Gastroesophageal sphincter (tissue), 4 donors: Measurements from ENCODE around the gene RBBP7. TPM values are rescaled to one million over a fixed set of nuclear protein-coding genes. Genes with fewer than 3 reads are reported as not detected.
A peak's percentile ranks its signal among the peaks of the same experiment; 100 is the strongest.

Source experiments
- ATAC-seq: fragments of 150-250 bp; one replicate; pipeline ENCODE4 v1.9.1; 2016; ENCODE audit warnings: mild to moderate bottlenecking, moderate library complexity
- H3K27ac ChIP-seq, 4 donors: fragments of 200-600 bp; sonication (generic) in 3 of 4; 1 replicate in 3 of 4; 2 replicates in 1 of 4; pipeline ENCODE4 v1.5.1; 2016 to 2019
- H3K27me3 ChIP-seq: fragments of 200-600 bp; sonication (generic); one replicate; pipeline ENCODE4 v1.5.1; 2019
- H3K36me3 ChIP-seq, 2 donors: fragments of 200-600 bp; sonication (generic); one replicate each; pipeline ENCODE4 v1.5.1; 2019; ENCODE audit warnings: control low read depth in 1 of 2
- H3K4me1 ChIP-seq, 3 donors: fragments of 200-600 bp; sonication (generic); 1 replicate in 2 of 3; 2 replicates in 1 of 3; pipeline ENCODE4 v1.5.1; 2016 to 2019; ENCODE audit warnings: control low read depth in 2 of 3
- H3K4me3 ChIP-seq, 2 donors: fragments of 200-600 bp; sonication (generic); one replicate each; pipeline ENCODE4 v1.5.1; 2019; ENCODE audit warnings: mild to moderate bottlenecking in 1 of 2, moderate library complexity in 1 of 2
- H3K9me3 ChIP-seq, 3 donors: fragments of 200-600 bp; sonication (generic); one replicate each; pipeline ENCODE4 v1.5.1; 2017 to 2019; ENCODE audit warnings: control low read depth in 2 of 3
- CTCF ChIP-seq, 4 experiments: fragments of 200-600 bp in 2 of 4; fragments of 450-650 bp in 2 of 4; sonication (generic) in 1 of 4; IDR thresholded peaks; one replicate each; pipeline ENCODE4 v1.5.1; 2017 to 2019; ENCODE audit warnings: antibody characterized with exemption in 4 of 4, mild to moderate bottlenecking in 2 of 4, moderate library complexity in 2 of 4
- EP300 ChIP-seq: sonication (generic); formaldehyde crosslinking; IDR thresholded peaks from one replicate; pipeline ENCODE4 v1.6.1; 2017; ENCODE audit warnings: antibody characterized with exemption, mild to moderate bottlenecking
- POLR2A ChIP-seq, 2 donors: fragments of 450-650 bp; IDR thresholded peaks; one replicate each; pipeline ENCODE4 v1.6.1; 2017; ENCODE audit warnings: antibody characterized with exemption in 2 of 2, mild to moderate bottlenecking in 2 of 2, moderate library complexity in 1 of 2
- POLR2AphosphoS5 ChIP-seq: sonication (generic); formaldehyde crosslinking; IDR thresholded peaks from one replicate; pipeline ENCODE4 v1.6.1; 2017; ENCODE audit warnings: antibody characterized with exemption
- WGBS, 2 donors: methylation state at CpG; one replicate each; pipeline ENCODE4 v1.1.5; 2018; ENCODE audit warnings: low coverage in 1 of 2; 5-methylcytosine and 5-hydroxymethylcytosine counted together
- total RNA-seq, 4 donors: library from RNA; depleted of rRNA; stranded (reverse); fragments of >200 nt; gene quantifications; one replicate each; pipeline ENCODE4 v1.1.0, GENCODE V29; 2016

The RBBP7 gene
- total RNA-seq, 4 donors from 2014 or later: 112 to 233 (median 119) TPM

DNA sequence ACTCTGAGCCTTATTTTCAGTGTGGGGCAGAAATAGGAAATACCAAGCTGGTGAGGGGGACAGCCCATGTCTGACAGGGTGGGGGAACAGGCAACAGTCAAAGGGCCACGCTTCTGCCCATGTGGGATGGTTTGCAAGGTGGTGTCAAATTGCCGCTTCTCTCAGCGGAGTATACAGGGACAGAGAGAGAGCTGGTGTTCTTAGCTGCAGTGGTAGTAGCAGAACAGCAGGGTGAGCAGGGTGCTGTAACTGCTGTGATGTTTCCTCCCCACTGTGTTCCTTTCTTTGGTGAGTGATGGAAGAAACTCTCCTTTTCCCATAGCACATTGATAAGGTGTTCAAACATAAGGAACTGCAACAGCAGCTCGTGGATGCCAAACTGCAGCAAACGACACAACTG lies 37.9 kb downstream of the RBBP7 start:
- no peaks in the 10 kb centered on the region for H3K27me3 ChIP-seq
- WGBS, 2 donors: 14 to 87% methylated on average over 2 to 3 of the region's 5 CpGs
- H3K4me1 ChIP-seq: peaks cover 0 to 16% (median 3%) of the 10 kb centered on the region in 3 donors
- peaks cover 0 to 50% of the 10 kb centered on the region in 2 donors for H3K36me3 ChIP-seq
- H3K4me3 ChIP-seq: no peak overlapping the region
- ATAC-seq: no peak
- H3K27ac ChIP-seq: no peak overlapping the region
- no peak for TF ChIP-seq POLR2AphosphoS5
- TF ChIP-seq POLR2A (IDR thresholded peaks at IDR 0.05): no peak
- H3K9me3 ChIP-seq: no peaks in the 10 kb centered on the region

DNA sequence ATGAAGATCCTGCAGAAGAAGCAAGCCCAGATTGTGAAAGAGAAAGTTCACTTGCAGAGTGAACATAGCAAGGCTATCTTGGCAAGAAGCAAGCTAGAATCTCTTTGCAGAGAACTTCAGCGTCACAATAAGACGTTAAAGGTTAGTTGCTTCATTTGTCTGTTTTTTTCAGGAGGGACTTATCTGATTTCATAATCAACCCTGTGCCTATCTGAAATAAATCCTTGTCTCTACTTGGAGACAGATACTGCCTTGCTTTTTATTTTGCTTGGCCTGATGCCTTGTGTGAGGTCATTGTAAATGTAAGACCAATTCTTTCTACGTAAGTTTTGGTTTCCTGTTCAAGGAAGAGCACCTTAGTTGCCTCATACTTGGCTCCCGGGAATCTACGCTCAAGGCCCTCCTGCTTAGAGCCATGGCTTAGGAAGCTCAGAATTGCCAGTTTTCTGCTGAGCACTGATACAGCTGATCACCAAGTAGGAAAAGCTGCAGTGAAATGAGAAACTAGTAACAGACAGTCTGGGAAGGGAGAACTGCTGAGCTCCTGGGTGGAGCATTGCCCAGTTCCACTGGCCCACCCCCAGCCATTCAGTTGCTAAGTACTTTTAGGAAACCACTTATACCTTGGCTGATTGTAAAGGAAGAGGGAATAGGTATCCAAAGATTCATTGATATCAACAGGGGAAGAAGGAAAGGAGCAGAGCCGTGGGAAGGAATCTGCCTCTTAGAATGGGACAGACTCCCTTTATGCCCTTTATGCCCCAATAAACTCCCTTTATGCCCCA lies 41.8 kb downstream of the RBBP7 start:
- H3K27me3 ChIP-seq: no peaks in the 10 kb centered on the region
- 21 to 53% methylated on average over 3 of the region's 6 CpGs for WGBS, 2 donors
- H3K27ac ChIP-seq: peak overlapping the region; percentile 62 to 73 (median 71)

DNA sequence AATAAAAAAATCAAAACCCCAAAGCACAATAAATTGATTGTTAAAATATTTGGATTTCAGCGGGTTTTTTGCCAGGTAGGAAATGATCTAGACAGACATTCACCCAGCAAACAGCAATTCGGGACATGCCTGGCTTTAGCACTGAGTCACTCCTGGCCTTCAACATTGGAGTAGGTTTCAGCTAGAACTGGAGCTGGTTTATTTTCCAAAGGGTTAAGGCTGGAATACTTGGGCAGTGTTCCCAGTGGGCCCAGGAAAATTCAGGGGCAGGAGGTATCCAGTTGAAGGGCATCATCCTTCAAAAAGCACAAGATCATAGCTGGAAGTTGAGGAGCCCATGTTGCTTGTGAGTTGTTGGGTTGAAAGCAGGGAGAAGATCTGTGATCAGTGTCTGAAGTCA lies 42.9 kb downstream of the RBBP7 start:
- 60 to 64% methylated on average over 1 to 2 of the region's 2 CpGs for WGBS, 2 donors
- no peak for ATAC-seq

More for the DNA sequence above, 41.8 kb downstream of the RBBP7 start:
- H3K9me3 ChIP-seq: no peaks in the 10 kb centered on the region
- ATAC-seq: peak; percentile 88
- peaks cover 0 to 32% of the 10 kb centered on the region in 2 donors for H3K36me3 ChIP-seq
- no peak overlapping the region for H3K4me3 ChIP-seq
- no peak for TF ChIP-seq POLR2A (IDR thresholded peaks at IDR 0.05)
- TF ChIP-seq POLR2AphosphoS5: peak; percentile 76
- H3K4me1 ChIP-seq: peaks cover 0 to 27% (median 3%) of the 10 kb centered on the region in 3 donors

GRCh38 chrX:16826207-16826606 lies 44.0 kb downstream of the RBBP7 start:
- 57 to 66% methylated on average over 3 of the region's 3 CpGs for WGBS, 2 donors
- peaks cover 0 to 28% of the 10 kb centered on the region in 2 donors for H3K36me3 ChIP-seq
- H3K4me1 ChIP-seq: peaks cover 0 to 27% (median 3%) of the 10 kb centered on the region in 3 donors
- TF ChIP-seq POLR2AphosphoS5: peak; percentile 5
- TF ChIP-seq CTCF (IDR thresholded peaks at IDR 0.05): peak in 3 of 4 experiments; percentile 35 to 63 (median 56)
- TF ChIP-seq EP300: no peak
- TF ChIP-seq POLR2A (IDR thresholded peaks at IDR 0.05): no peak
- H3K9me3 ChIP-seq: no peaks in the 10 kb centered on the region
- no peak overlapping the region for H3K4me3 ChIP-seq
- ATAC-seq: no peak
- no peaks in the 10 kb centered on the region for H3K27me3 ChIP-seq
- H3K27ac ChIP-seq: peak overlapping the region in 1 of 4 donors; percentile 70

More for the DNA sequence above, 42.9 kb downstream of the RBBP7 start:
- TF ChIP-seq POLR2AphosphoS5 (no peak), EP300 (no peak), POLR2A (IDR thresholded peaks at IDR 0.05) (no peak), CTCF (IDR thresholded peaks at IDR 0.05) (no peak)
- Histone ChIP-seq H3K36me3 (peaks cover 0 to 30% of the 10 kb centered on the region in 2 donors), H3K27ac (peak overlapping the region in 3 of 4 donors; percentile 27 to 73 (median 70)), H3K9me3 (no peaks in the 10 kb centered on the region), H3K27me3 (no peaks in the 10 kb centered on the region), H3K4me3 (no peak overlapping the region), H3K4me1 (peaks cover 0 to 27% (median 3%) of the 10 kb centered on the region in 3 donors)

GRCh38 chrX:16825264-16826035 lies 44.7 kb downstream of the RBBP7 start:
- H3K36me3 ChIP-seq: peaks cover 0 to 36% of the 10 kb centered on the region in 2 donors
- H3K4me1 ChIP-seq: peaks cover 0 to 27% (median 3%) of the 10 kb centered on the region in 3 donors
- H3K9me3 ChIP-seq: no peaks in the 10 kb centered on the region
- 62 to 80% methylated on average over 8 of the region's 8 CpGs for WGBS, 2 donors
- no peak for ATAC-seq
- no peak overlapping the region for H3K27ac ChIP-seq
- no peak overlapping the region for H3K4me3 ChIP-seq
- H3K27me3 ChIP-seq: no peaks in the 10 kb centered on the region
- TF ChIP-seq EP300 (no peak), POLR2A (IDR thresholded peaks at IDR 0.05) (no peak), CTCF (IDR thresholded peaks at IDR 0.05) (no peak), POLR2AphosphoS5 (no peak)
